ENCODE measurements around the gene OSBPL1A. TPM values are rescaled to one million over a fixed set of nuclear protein-coding genes. Genes with fewer than 3 reads are reported as not detected.

Gene OSBPL1A
- total RNA-seq, 1 experiment from 2014 or later: 32.8 TPM

DNA sequence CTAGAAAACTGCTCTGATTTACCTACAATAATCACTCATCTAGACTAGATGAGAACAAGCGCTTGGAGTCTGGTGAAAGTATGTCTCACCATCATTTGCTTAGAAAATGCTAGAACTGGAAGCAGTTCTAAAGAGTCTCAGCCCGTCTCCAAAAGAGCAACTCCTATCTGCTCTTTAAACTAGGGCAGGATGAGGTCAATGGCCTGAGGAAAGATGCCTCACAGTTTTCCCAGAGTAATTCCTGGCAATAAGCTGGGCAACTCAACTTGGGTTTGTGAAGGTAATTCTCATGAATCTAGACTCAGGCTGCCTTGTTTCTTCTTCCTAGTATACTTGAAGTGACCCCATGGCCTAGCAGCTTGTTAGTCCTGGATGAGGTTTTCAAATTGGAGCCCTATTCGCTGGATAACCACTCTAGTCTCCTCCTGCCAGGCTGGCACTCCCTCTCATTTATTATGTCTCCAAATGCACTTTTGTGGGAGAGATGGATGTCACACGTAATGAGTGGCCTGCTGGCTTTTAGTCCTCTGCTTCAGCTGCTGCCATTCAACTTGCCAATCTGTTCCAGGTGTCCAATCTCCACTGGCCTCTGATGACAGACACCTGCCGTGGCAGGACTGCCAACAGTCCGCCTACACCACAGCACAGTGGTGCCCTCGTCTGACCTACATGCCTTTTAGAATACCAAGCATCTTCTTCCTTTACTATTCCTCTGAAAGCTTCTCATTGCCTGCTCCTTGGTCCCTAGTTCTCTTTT lies 177.9 kb downstream of the OSBPL1A start:
- DNase-seq (ENCODE audit: low spot score): no peak

DNA sequence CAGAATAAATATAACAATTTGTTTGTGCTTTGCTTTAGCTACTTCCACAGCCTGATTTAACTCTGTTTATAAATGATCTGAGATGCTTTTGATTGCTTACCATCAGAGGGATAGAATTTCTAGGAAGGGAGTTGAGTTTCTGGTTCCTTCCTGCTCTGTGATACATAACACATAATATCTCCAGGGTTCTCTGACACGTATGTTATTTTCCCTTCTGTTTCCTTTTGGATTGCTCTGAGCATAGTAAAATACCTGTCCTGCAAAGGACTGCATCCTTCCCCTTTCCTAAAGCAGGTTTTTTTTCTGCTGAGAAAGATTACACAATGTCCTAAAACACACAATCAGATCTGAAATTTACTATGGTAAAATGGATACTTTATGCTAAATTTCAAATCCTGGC lies 182.7 kb downstream of the OSBPL1A start:
- DNase-seq (ENCODE audit: low spot score): no peak

DNA sequence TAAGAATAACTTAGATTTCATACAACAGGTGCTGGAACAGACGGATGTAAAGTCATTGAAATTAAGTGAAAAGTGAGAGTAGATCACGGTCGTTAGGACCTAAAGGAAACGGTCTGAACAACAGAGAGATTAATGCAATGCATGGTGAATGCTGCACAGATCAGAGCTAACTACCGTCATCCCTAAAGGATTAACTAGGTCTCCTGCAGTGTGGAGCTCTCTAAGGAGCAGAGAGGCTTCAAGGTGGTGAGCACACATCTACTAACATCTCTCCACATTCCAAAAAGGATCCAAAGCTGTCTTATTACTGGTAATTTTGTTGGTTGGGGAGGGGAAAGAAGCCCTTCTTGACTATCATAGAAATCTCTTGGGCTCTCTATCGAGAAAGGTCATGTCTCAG lies 183.5 kb downstream of the OSBPL1A start:
- DNase-seq (ENCODE audit: low spot score): no peak

DNA sequence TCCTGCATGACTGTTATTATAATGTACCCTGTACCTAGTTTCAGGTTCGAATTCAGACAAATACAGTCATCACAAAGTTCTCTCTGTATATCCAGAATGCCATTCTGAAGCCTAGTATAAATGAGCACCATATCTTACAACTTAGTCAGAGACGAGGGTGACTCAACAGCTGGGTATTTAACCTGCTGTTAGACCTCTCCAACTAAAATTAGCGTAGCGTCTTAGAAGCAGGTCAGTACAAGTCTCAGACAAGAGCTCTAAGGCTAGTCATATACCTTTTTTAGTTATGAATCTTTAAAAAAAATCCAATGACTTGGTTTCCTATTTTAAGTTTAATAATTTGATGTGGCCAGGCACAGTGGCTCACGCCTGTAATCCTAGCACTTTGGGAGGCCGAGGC lies 184.7 kb downstream of the OSBPL1A start:
- peak; percentile 19 for DNase-seq (ENCODE audit: low spot score)

DNA sequence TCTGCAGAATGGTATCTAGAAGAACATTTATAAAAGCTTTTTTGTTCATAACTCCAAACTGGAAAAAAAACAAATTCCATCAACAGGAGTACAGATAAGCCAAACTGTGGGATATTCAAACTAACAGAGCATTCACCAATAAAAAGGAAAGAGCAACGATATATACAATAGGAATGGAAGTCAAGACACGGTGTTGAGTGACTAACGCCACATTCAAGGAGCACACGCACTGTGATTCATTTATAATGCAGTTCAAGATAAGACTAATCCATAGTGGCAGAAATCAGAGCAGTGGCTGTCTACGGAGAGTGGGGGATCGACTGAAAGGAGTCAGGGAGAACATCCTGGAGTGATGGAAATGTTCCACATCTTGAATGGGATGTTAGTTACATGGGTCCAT lies 188.1 kb downstream of the OSBPL1A start:
- no peak for DNase-seq (ENCODE audit: low spot score)

DNA sequence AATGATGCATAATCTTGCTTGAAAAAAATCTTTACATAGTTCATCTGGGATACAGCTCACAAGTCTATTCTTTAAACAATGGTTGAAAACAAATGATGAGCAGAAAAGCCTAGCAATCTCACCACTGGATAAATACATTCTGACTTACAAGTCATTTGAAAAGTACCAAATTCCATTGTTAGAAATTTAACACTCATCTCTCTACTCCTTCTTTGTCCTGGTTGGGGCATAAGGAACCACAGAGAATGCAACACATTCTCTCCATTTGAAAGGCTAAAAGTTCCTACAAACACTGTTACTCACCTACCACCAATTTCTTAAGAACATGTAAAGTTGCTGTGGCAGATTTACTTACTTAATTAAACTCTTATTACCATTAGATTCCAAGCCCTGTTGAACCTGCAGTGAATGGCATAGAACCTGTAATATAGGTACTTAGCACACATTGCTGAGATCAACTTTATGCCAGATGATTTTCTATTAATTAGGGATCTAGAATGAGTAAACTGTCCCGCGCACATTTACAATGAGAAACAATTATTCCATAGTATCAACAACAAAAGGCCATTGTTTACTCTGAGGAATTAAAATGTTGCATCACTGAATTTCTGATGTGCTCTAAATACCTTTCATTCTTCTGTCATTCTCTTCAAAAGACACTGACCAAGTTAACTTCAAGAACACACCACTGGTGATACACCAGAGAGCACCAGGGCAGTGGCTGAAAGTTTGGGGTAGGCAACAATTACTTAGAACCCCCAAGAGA lies 189.2 kb downstream of the OSBPL1A start:
- DNase-seq (ENCODE audit: low spot score): no peak

DNA sequence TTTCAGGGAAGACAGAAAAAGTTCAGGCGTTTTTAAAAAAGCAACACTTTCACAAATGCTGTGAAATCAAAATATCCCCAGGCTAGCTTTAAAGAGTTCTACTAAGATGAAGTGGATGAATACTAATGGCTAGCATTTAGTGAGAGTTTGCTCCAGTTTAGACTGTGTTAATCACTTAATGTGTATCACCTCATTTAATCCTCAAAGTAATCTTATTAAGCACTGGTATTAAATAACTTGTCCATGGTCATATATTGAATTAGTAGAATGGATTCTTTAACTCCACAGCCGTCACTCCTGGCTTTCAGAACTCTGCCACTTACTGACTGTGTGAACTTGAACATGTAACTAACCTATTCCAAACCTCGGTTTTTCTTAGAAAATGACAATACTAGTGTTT lies 192.7 kb downstream of the OSBPL1A start:
- no peak for DNase-seq (ENCODE audit: low spot score)

DNA sequence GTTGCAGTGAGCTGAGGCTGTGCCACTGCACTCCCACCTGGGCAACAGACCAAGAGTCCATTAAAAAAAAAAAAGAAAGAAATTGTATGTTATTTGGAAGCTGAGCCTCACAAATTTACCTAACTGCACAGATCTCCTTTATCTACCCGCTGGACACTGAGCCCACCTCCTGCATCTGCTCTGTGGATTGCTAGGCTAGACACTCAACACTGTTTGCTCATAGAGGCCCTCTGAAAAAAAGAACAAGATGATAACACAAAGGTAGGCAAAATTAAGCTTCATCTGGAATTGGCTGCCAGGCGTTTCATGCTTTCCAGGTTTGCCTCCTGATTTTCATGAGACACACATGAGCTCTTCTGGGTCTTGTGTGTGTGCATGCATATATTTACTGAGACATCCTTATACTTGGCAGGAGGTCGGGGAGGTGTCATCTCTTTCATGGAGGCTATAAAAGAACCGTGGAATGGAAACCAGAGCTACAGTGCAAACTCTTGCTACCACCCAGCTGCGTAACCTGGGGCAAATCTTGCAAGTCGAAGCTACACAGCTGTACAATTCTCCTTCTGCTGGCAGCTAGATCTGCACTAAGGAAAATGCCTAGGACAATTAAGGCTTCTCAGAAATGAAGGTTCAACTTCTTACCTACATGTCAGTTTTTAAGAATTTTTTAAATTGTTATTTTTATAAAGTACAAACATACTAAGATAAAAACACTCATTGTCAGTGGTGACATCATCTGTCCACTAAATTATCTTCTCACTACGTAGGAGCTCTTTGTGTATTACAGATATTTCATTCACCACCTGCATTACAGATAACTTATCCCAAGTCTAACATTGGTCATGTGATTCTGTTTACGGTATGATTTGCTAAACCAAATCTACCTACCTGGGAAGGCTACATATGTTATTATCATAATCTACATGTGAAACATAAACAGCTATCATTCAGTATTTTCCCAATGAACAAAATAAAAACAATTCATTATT lies 195.6 kb downstream of the OSBPL1A start:
- DNase-seq (ENCODE audit: low spot score): no peak

DNA sequence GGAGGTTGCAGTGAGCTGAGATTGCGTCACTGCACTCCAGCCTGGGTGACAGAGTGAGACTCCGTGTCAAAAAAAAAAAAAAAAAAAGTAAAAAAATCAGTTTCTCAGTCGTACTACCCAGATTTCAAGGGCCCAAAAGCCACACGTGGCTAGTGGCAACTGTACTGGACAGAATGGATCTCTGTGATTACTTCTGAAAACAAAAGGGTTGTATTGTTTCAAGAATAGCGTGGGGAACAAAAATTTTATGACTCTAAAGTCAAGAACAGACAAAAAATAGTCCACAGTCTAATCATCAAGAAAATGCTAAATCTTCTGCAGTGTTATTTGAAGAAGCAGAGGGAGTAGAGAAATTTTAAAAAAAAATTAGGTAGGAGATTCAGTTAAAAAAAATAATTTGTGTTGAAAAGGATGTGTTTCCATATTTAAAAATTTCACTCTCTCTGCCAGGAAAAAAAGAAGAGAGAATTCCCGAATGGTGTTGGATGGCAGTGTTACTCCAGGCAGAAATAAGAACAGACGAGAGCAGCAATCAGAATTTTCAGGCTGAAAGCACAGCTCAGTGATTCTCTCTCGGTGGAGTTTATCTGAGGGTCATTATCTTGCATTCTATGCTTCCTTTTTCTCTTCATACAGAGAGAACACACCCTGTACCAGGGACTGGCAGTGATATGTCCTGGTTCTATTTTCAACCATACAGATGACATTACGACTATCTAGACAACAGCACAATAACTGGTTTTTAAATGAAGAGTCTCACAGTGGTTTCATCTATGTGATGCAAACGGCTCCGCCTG lies 196.9 kb downstream of the OSBPL1A start:
- DNase-seq (ENCODE audit: low spot score): no peak

DNA sequence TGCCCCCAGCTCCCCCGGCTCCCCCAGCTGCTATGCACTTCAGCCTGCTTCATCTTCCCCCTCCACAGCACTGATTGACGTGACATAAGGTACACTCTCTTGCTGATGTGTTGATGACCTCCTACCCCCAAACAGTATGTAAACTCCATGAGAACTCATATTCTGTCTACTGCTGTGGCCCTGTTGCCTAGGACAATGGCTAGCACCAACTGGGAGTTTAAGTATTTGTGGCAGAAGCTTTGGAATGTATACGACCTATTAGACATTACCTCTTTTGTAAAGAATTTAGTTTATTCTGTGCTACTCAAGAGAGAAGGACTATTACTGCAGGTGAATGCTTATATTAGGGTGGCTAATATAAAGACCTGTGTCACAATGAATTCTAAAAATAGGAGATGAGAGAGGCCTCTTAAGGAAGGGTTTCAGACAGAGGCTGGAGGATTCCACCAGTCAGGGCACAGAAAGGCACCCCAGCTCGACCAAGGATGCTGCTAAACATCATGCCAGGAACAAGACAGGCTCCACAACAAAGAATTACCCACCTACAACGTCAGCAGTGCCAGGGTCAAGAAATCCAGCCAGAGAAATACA lies 198.2 kb downstream of the OSBPL1A start:
- DNase-seq (ENCODE audit: low spot score): no peak

DNA sequence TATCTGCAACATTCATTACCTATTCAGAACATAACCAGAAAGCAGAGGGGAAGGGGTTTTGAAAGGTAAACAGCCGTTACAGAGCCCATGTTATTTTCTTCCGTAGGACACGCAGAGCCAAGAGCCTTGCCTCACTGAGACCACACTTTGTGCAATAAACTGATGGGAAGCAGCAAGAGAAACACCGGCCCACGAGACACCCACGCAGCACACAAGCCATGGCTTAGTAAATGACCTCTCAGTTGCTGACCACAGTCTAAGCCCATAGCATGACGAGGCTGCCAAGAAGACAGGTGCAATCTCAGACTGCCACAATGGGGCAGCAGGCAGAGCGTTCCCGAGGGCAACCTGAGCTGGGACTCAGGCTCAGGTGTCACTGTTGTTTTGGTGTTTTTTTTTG lies 199.2 kb downstream of the OSBPL1A start:
- DNase-seq (ENCODE audit: low spot score): no peak

DNA sequence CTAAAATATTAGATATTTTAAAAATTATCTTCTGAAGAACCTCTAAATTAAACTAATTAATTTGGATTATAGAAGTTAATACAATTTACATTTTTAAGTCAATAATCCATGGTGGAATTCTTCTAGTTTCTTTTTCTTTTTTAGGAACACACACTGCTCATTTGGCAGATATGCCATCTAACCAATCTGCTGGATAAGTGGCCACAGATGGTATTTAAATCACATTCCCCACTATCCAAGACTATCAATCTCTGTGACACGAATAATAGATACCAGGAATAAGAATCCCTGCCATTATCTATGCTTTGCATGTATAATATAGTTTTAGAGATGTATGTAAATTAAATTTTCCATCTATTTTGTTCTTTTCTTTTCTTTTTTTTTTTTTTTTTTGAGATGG lies 200.2 kb downstream of the OSBPL1A start:
- no peak for DNase-seq (ENCODE audit: low spot score)

DNA sequence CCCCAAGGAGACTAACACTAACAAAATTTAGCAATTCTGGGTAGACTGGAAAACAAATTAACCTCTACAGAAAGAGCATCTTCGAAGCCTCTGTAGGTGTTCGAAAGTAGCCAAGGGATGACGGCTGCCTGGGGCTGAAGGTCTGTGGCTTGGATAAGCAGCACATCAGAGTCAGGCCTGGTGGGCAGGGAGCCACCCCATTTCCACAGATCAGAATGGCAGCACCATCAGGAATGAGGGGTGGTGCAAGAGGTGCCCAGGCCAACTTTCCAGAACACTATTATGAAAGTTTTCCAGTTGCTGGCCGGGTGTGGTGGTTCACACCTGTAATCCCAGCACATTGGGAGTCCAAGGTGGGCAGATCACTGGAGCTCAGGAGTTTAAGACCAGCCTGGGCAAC lies 200.9 kb downstream of the OSBPL1A start:
- DNase-seq (ENCODE audit: low spot score): no peak

DNA sequence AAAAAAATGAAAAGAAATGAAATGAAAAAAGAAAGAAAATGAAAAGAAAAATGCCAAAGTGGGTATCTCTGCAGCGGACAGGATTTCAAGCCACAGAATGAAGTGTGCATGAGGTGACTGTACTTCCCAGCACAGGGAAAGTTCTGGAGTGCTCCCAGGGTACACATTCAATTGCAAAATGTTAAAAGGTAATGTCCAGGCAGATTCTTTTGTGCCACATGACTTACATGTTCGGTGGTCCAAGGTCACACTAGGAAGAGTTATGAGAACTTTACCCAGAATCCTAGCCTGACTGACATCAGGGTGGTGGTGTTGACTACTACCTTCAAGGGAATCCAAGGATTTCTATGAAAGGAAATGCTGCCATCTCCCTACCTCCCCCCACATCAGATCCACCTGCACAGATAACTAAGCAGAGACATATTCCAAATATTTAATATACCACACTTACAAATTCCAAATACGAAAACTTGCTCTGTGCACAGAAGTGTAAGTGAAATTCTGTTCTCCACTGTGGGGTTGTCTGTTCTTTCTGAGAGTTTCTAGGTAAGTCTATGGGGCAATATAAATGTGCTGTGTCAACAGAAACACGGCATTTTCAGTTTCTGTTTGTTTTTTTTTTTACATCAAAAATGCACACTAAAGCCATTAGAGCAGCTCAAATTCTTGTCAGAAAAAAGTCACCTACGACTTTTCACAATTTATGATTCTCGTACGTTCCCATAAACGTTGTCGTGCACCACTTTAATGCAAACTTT lies 202.1 kb downstream of the OSBPL1A start:
- no peak for DNase-seq (ENCODE audit: low spot score)

DNA sequence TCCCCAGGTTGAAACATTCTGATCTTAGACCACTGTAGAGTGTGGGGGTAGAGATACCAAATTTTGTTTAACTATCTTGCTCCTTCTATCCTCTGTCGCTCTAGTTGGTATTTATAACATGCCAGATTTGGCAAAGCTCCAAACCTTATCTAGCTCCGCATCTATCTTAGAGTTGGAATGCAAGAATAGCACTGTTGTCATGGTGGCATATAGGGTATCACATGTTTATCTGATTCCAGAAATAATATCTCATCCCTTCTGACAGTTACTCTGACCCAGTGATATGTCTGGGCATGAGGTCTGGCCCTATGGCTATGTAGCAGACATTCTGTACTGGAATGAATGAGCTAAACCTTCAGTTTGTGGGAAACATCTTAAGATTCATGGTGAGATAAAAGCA lies 207.0 kb downstream of the OSBPL1A start:
- no peak for DNase-seq (ENCODE audit: low spot score)

DNA sequence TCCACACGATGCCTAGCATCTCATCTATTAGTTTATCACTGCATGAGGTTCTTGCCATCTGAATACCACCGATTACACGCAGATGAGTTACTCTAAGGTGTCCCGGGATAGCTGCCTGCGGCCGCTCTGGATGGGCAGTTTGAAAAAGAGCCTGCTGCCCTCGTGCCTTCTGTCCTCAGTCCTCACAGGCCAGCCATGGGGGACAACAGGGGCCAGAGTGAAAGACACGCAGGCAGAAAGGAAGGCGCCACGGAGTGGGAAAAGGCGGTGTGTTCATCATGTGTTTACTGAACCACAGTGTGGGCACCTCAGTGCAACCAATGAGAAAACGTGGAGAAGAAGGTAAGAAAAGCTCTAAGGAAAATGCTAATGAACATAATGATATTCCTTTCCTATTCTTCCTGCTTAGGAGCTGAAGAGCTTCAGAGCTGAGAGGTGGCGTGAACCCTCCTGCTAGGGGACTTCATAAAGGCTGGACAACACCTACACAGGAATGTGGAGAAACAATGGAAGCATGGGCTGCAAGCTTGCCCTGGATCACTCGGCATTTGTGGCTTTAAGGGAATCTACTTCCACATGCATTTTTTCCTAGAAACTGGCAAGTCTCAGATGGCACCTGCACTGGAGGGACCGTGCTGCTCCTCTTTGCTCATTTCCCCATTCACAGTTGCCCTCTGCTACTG lies 207.8 kb downstream of the OSBPL1A start:
- DNase-seq (ENCODE audit: low spot score): no peak

DNA sequence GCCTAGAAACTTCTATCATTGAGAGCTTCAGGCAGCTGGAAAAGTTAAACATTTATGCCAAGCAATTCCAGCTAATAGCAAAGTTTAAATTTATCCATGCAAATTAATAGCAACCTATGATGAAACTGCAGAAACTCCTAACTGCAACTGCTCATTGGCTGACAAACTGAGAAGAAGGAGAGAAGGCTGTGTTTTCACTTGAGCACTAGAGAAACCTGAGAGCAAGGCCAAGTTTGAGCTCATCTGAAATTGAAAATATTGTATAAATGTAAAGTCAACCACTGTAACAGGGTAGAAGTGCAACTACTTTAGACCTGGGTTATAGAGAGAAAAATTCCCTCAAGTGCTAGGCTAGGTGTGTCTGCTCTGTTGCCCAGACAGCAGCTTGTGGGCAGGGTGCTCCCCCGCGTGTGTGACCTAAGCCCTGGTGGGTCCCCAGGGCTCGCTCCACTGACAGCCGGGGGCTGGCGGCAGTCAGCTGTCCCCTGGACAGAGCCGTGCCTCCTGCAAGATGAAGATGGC lies 208.6 kb downstream of the OSBPL1A start:
- no peak for DNase-seq (ENCODE audit: low spot score)

DNA sequence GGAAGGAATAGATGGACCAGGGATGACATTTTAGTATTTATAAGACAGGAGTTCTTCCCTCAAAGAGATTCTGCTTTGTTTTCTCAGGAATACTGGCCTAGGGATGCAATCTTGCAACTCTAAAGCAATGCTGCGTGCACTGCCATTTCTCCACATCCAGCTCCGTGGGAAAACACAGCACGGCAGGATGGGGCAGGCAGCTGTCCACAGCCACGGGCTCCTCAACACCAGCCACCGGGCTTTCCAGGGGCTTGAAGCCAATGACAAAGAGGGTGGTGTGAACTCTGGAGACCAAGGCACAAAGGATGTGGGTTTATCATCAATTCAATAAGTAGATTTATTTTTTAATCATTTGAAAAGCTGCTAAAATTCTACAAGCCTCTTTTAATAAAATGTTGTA lies 209.5 kb downstream of the OSBPL1A start:
- no peak for DNase-seq (ENCODE audit: low spot score)

DNA sequence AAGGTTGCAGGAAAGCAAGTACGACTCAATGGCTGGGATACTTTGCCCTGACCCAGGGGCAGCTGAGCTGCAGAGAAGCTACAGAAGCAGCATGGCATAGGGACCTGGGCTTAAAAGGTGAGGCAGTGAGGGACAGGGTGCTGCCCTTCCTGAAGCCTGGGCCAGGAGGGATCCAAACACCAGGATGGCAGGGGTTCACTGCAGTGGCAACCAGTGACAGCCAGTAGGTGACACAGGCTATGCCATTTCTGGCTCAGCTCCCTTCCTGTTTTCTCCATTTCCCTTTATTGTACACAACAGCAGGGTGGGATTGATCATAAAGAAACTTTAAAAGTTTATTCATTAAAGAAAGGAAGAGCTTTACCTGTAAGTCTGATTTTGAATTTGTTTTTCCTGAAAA lies 209.9 kb downstream of the OSBPL1A start:
- DNase-seq (ENCODE audit: low spot score): no peak
